ENCODE measurements around the gene RASA3. TPM values are rescaled to one million over a fixed set of nuclear protein-coding genes. Genes with fewer than 3 reads are reported as not detected.

RASA3 gene
- total and polyA plus RNA-seq, 2 of the 8 experiments (the other 6 are each of a cell fraction or from before 2014, with no cell fraction given) = 7.5 to 21.9 TPM

GRCh38 chr13:114102131-114102520, 30.3 kb downstream of the RASA3 start:
- FAIRE-seq (no peak), DNase-seq (ENCODE audit: low read depth in 1 of 2, low spot score in 2 of 2) (no peak)
- TF ChIP-seq FOSL1 (IDR thresholded peaks at IDR 0.05; ENCODE audit: insufficient read depth, low read depth, low read length) (no peak), SAP30 (IDR thresholded peaks at IDR 0.05; ENCODE audit: insufficient read depth, insufficient replicate concordance, low read length) (no peak), TBP (IDR thresholded peaks at IDR 0.05; ENCODE audit: low read depth, low read length) (no peak), JUND (IDR thresholded peaks at IDR 0.05; ENCODE audit: low read length) (no peak), KDM4A (IDR thresholded peaks at IDR 0.05; ENCODE audit: low read depth, low read length, severe bottlenecking) (no peak), GABPA (IDR thresholded peaks at IDR 0.05; ENCODE audit: borderline replicate concordance, insufficient read depth, low read length) (no peak), POU5F1 (IDR thresholded peaks at IDR 0.05; ENCODE audit: low read depth, low read length) (no peak), PHF8 (conservative IDR thresholded peaks at IDR 0.05; ENCODE audit: low read depth, low read length) (no peak), BACH1 (IDR thresholded peaks at IDR 0.05; ENCODE audit: low read length) (no peak), KDM1A (IDR thresholded peaks at IDR 0.05; ENCODE audit: borderline replicate concordance, low read length) (no peak), ATF2 (IDR thresholded peaks at IDR 0.05; ENCODE audit: low read length) (no peak), ZNF274 (IDR thresholded peaks at IDR 0.05; ENCODE audit: borderline replicate concordance, extremely low read depth, low read length) (no peak)

More at GRCh38 chr13:114102131-114102520, 30.3 kb downstream of the RASA3 start:
- Histone ChIP-seq H3K4me3 (ENCODE audit: extremely low read depth in 1 of 4, insufficient read depth in 2 of 4, low read depth in 3 of 4, low read length in 4 of 4) (no peak overlapping the region), H3K23ac (ENCODE audit: insufficient read length) (no peak overlapping the region), H4K20me1 (replicated peaks in 1 of 2; ENCODE audit: control insufficient read depth in 1 of 2, insufficient read depth in 2 of 2, low read length in 2 of 2) (peaks cover 0 to 2% of the 10 kb centered on the region in 2 experiments), H3K14ac (ENCODE audit: insufficient read length) (no peak overlapping the region), H2BK12ac (ENCODE audit: low read depth, low read length) (peak overlapping the region; percentile 68; the same call in 1 of the 2 replicates), H2AK5ac (ENCODE audit: low read depth, low read length) (no peak overlapping the region), H3K79me2 (ENCODE audit: control insufficient read depth in 1 of 2, insufficient read depth in 2 of 2, low read length in 2 of 2) (peaks cover 0 to 18% of the 10 kb centered on the region in 2 experiments; a peak in 2 of 4 replicates), H2BK15ac (ENCODE audit: low read length) (no peak overlapping the region), H2AFZ (ENCODE audit: low read length) (no peak overlapping the region), H2BK20ac (ENCODE audit: low read length) (no peak overlapping the region), H3K27ac (ENCODE audit: low read depth, low read length) (no peak overlapping the region; the same call in 1 of the 2 replicates), H3K79me1 (ENCODE audit: low read depth, low read length) (0 out of 2 replicates have a peak, but pooled peaks cover 2% of the 10 kb centered on the region), H3K4me1 (replicated peaks in 1 of 4; ENCODE audit: control insufficient read depth in 3 of 4, insufficient read depth in 4 of 4, low read length in 3 of 4) (peaks cover 0 to 9% (median 3%) of the 10 kb centered on the region in 4 experiments; a peak in 4 of 7 replicates), H2BK120ac (replicated peaks; ENCODE audit: low read depth, low read length) (no peak overlapping the region), H3K23me2 (ENCODE audit: low read depth, low read length) (no peaks in the 10 kb centered on the region), H3K27me3 (replicated peaks in 1 of 4; ENCODE audit: control insufficient read depth in 3 of 4, extremely low read depth in 1 of 4, insufficient read depth in 3 of 4, low read length in 3 of 4) (no peaks in the 10 kb centered on the region), H3K18ac (ENCODE audit: extremely low read depth, low read length) (no peak overlapping the region), H3K36me3 (ENCODE audit: control insufficient read depth in 2 of 4, insufficient read depth in 4 of 4, low read length in 3 of 4) (no peaks in the 10 kb centered on the region), H4K8ac (ENCODE audit: extremely low read depth, insufficient read depth, low read length) (0 out of 2 replicates have a peak overlapping the region, but pooled peaks have one; percentile 35), H4K91ac (replicated peaks; ENCODE audit: insufficient read length, low read length) (peak overlapping the region; percentile 65), H3K56ac (replicated peaks; ENCODE audit: insufficient read length, low read depth, low read length) (no peak overlapping the region), H2BK5ac (ENCODE audit: low read depth, low read length) (no peak overlapping the region), H3K4ac (replicated peaks; ENCODE audit: insufficient read length, low read depth, low read length) (no peak overlapping the region), H4K5ac (ENCODE audit: insufficient read length, low read depth, low read length) (no peak overlapping the region), H3K9ac (replicated peaks in 1 of 4; ENCODE audit: extremely low read depth in 1 of 4, low read depth in 3 of 4, low read length in 3 of 4) (no peak overlapping the region), H3K9me3 (ENCODE audit: insufficient read depth in 2 of 2, low read depth in 1 of 2, low read length in 1 of 2) (peaks cover 0 to 6% of the 10 kb centered on the region in 2 experiments; a peak in 1 of 4 replicates), H3K4me2 (ENCODE audit: insufficient read depth in 1 of 2, low read depth in 2 of 2, low read length in 2 of 2) (no peak overlapping the region)
- WGBS, 2 experiments (ENCODE audit: extremely low coverage in 1 of 2, insufficient coverage in 1 of 2, insufficient read length in 1 of 2, insufficient replicate concordance in 2 of 2, low coverage in 1 of 2, low lambda C conversion rate in 2 of 2, missing lambda C conversion rate in 1 of 2) = 93% methylated on average over 10 of the region's 18 CpGs; no CpG with 5 or more reads in 1 of the 2 experiments
- ChIA-PET CTCF (ENCODE audit: partially characterized antibody) (interaction anchor here (1.2 kb wide), 1 partner anchor 12 kb away, joined by 3 read pairs; no protein-coding TSS in a partner anchor), POLR2A (ENCODE audit: partially characterized antibody) (no interaction called here)
